Stimulated activated CD8-positive, alpha-beta memory T cell treated with anti-CD3 and anti-CD28 coated beads, Interleukin-7, amount 100 ng/mL, for 48 hours (primary cell): ENCODE results near the gene ZDHHC22.
"Not testable (repeated sequence)": the region's sequence is repeated elsewhere in the genome, so short reads cannot be mapped to it uniquely, and the experiment has no call there.

Experiments used
- DNase-seq, 2 donors: peaks; one replicate each; pipeline ENCODE4 v3.0.0-alpha.2; 2020; ENCODE audit warnings: low read depth in 1 of 2; ENCODE audit errors: extremely low read depth in 1 of 2

Gene ZDHHC22, protein sequence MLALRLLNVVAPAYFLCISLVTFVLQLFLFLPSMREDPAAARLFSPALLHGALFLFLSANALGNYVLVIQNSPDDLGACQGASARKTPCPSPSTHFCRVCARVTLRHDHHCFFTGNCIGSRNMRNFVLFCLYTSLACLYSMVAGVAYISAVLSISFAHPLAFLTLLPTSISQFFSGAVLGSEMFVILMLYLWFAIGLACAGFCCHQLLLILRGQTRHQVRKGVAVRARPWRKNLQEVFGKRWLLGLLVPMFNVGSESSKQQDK

DNA sequence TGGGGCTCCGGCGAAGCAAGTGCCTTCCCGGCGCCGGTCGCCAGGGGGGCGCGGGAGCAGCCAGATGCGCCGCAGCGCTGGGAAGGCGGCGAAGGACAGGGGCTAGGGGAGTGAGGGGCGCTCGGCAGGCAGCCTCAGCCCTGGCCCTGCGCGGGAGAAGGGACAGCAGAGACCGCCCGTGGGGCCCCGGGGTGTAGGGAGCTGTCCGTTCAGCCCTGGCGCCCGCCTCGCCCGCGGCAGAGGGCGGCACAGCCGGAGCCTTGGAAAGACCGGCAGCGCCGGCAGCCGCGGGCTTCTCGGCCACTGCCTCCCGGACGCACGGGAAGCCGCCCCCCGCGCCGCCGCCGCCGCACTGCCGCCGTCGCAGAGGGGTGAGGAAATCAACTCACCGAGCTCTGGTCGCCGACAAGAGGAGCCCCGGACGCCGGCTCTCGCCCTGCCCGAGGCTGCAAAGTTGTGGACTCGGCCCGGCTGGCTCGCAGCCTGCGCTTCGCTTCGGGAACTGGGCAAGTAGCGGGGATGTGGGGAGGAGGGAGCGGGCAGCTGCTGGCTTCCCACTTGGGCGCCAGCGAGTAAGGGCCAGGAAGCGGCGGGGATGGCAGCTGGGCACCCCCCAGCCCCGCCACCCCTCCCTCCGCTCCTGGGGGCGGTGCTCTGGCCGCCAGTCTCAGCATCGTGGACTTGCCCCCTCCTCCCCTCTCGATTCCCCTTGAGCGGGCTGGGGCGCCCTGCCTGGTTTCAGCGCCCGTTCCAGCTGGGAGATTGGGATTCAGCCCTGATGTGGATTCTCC, at the start of gene ZDHHC22:
Gene ZDHHC22 (minus strand): TSS at position 578 of the 791 bp plus-strand sequence. CDS start 2,053 bp downstream, outside the sequence.
- DNase-seq = no peak

- no peak for DNase-seq
Observed at GRCh38 chr14:77190977-77191376, 49.4 kb upstream of the ZDHHC22 start.

DNA sequence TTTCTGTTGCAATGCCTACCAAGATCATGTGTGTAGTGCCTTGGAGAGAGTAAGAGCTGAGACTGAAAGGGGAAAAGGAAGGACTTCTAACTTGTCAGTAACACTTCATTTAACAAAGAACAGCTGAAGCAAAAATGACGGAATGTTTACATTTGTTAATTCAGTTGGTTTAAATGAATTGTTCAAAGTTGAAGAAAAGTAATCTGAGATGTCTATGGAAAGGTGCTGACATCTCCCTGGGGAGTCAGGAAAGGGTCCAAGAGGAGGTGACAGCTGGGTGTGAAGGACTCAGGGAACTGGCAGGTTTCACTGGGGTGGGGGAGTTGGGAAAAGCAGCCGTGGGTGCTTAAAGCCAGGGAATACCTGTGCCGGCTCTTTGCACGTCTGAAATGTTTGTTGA, 47.9 kb upstream of the ZDHHC22 start:
- no peak for DNase-seq

GRCh38 chr14:77187649-77188012, 46.0 kb upstream of the ZDHHC22 start:
- no peak for DNase-seq

DNA sequence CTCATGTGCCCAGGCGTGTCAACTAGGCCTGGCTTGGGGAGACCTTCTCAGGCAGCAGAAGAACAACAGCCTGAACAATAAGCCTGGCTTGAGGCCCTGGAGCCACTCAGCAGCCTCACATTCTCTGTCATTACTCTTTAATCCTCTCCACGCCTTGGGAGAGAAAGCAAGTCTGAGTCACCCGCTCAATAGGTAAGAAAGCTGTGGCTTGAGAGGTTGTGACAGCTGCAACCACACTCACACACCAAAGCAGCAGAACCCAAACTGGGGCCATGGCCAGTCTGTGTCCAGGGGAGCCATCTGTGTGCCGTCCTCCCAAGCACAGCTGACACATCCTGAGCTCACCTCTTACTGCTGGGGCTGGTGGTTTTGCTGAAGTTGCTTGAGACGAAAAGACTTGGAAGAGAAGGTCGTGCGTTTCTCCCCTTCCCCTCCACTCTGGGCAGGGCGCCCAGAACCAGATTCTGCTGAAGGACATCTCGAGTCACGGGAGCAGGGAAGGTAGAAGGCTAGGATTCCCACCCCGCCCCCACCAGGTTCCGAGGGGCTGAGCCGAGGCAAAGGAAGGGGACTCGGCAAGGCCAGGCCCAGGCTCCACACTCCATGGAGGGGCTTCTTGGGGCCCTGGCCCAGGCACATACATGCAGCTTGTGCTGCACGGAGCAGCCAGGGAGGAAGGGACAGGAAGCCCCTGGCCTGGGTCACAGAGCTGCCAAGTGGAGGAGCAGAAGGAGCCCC, 45.5 kb upstream of the ZDHHC22 start:
- DNase-seq = no peak

DNA sequence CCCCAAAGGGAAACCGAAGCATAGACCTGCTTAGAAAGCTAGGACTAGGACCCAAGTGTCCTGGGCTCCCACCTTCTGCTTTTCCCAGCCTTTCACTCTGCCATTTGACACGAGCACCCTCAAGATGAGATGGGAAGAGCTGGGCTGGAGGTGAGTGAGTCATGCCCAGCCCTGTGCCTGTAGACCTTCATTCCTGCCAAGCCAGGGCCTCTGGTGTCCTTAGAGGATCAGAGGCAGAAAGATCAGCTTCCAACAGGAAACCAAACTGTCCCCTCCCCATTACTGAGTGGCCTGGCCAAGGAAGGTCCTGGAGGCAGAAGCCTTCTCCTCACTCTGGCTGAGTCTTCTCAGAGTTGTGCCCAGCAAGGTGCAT, 43.5 kb upstream of the ZDHHC22 start:
- no peak for DNase-seq

GRCh38 chr14:77184396-77185092, 43.0 kb upstream of the ZDHHC22 start:
- DNase-seq = no peak

DNA sequence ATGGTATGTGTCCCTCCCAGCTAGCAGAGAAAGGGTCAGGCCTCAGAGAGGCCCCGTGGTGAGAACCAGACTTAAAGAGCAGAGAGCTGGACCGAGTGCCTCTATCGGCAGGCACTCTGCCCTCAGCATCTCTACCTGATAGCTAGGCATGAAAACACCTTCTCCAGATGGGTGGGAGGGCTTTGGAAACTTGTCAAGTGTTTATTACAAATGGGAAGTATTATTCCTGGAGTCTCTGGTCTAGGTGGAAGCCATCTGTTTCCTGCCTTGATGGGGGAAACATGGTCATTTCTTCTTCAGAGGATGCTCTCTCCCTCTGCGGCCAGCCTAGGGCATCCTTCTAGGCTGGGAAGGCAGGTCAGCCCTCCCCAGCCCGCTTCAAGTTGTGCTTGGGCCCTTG, 42.3 kb upstream of the ZDHHC22 start:
- DNase-seq = no peak

- DNase-seq = peak in 1 of 2 donors; percentile 70
Observed at GRCh38 chr14:77181603-77182437, 40.2 kb upstream of the ZDHHC22 start, which contains the start of gene TMEM63C. Gene TMEM63C (plus strand): TSS chr14:77181798. CDS start chr14:77218814, 37,016 bp downstream.

DNA sequence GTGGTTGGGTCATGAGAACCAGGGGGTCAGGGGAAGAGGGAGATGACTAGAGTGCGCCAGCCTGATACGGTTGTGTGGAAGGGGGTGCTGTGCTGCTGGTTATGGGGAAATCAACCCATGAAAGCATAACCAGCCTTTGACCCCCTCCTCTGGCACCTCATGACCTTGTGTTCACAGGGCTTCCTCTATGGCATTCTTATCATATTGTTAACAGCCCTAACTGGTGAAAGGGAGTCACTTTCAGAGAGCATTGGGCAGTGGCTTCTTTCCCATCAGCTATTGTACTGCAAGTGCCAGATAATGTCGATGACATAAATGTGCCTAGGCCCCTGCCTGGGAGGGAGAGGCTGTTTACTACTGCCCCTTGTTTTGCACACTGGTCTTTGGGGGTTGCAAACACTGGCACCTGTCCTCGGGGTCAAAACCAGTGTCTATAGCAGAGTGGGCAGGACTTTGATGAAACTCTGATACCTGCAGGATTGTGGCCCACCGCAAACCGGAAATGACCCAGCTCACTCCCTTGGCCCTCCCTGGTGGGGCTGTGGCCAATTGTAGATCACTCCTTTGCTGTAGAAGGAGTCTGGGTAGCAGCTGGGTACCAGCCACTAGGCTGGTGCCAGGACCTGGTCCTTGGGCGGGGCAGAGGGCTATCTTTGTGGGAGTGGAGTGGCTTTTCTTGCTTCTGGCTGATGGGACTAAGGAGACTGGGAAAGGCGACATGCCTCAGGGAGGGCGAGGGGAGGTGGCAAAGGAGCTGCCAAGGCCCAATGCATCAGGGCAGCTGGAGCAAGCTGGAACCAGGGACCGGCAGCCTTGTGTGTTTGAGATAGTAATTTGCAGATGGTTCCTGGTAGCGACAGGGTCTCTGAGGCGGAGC, 39.4 kb upstream of the ZDHHC22 start:
- DNase-seq = no peak

GRCh38 chr14:77178656-77179055, 37.1 kb upstream of the ZDHHC22 start:
- DNase-seq = no peak

DNA sequence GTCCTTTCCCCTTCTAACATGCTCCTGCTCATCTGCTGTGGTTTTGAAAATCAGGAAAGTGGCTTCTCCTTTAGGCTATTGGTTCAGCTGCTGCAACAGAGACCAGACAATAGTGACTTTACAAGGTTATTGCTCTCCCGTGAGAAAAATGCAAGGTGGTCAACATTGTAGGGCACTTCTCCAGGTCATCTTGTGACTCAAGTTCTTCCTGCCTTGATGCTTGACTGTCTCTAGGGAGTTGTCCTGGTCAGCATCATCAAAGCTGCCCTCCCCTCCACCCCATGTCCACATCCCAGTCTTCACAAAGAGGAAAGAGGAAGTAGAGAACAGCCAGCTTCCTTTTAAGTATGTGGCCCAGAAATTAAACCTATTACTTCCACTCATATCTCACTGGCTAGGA, 36.1 kb upstream of the ZDHHC22 start:
- DNase-seq = no peak

DNA sequence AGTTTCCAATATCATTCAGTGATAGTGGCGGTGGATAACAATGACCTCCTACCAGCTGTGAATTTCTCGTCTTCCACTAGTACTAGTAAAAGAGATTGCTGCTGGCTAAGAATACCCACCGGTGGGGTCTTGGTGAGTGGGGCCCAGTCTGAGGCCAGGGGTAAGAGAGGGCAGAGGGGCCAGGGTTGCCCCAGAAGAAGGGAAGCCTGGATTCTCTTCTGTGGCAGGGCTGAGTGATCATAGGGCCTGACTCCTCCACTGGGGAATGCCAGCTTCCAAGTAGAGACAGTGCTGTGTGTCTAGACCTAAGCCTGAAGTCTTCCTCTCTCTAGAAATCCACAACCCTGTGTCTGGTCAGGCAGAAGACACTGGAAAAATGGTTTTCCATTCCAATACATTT, 34.3 kb upstream of the ZDHHC22 start:
- no peak for DNase-seq

DNA sequence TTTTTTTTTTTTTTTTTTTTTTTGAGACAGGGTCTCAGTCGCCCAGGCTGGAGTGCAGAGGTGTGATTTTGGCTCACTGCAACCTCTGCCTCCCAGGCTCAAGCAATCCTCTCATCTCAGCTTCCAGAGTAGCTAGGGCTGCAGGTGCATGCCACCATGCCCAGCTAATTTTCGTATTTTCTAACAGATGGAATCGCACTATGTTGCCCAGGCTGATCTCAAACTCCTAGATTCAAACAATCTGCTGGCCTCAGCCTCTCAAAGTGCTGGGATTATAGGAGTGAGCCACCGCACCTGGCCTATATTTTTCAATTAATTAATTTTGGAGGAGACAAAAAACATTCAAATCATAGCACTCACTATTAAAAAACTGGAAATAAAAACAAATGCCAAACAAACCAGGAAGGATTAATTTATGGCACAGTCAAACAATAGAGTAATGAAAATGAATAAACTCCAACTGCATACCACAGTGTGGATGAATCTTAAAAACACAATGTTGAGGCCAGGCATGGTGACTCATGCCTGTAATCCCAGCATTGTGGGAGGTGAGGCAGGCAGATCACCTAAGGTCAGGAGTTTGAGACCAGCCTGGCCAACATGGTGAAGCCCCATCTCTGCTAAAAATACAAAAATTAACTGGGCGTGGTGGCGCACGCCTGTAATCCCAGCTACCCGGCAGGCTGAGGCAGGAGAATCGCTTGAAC, 32.5 kb upstream of the ZDHHC22 start:
- not testable (repeated sequence) for DNase-seq

GRCh38 chr14:77172916-77173315, 31.3 kb upstream of the ZDHHC22 start:
- DNase-seq = no peak

DNA sequence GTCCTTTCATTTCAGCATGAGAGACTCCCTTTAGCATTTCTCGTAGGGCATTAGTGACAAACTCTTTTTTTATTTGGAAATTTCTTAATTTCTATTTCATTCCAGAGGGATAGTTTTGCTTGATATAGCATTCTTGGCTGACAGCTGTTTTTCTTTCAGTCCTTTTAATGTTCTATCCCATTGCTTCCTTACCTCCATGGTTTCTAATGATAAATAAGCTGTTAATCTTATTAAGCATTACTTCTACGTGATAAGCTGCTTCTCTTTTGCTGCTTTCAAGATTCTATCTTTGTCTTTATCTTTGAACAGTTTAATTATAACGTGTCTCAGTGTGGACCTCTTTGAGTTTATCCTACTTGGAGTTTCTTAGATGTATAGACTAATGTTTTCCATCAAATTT, 28.5 kb upstream of the ZDHHC22 start:
- no peak for DNase-seq

- DNase-seq = no peak
Observed at GRCh38 chr14:77161011-77161410, 19.4 kb upstream of the ZDHHC22 start.

DNA sequence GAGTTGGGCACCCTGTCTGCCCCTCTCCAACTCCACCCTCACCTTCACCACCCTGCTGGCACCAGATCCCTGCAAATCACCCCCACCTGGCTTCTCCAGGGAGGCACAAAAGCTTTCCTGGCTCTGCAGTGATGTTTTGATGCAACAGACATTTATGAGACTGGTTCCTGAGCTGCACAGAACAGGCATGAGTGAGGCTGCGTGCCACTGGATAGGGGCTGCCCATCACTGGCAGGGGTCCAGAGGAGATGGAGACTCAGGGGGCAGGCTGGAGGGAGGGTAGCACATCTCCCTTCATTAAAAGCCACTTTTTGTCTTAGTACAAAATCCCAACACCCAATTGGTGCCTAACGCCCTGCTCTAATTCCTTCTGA, 17.3 kb upstream of the ZDHHC22 start:
- no peak for DNase-seq
